Measurements from ENCODE around the gene KLHL29.

The KLHL29 gene

GRCh38 chr2:23559561-23560239 lies 174.7 kb downstream of the KLHL29 start:
- FAIRE-seq (no peak), DNase-seq (ENCODE audit: insufficient read length, low spot score) (no peak)
- no peak for TF ChIP-seq CTCF (IDR thresholded peaks at IDR 0.05; ENCODE audit: insufficient read depth, missing control alignments)

DNA sequence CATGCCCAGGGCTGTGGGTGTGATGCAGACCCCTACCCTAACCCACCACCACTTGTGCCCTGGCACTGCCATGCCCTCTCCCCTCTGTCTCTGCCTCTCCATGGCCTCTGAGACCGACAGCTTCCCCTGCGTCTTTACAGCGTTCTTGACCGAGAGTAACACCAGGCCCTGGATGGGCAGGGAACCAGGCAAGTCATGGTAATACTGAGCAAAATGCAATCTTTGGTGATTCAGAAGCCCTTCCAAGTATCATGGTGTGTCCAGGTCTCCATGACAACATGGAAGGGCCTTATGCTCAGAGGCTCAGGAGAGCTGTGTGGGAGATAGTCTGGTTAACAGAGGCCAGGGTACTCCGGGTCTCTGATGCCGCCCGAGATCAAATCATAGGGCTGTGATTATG lies 176.1 kb downstream of the KLHL29 start:
- TF ChIP-seq CTCF (IDR thresholded peaks at IDR 0.05; ENCODE audit: insufficient read depth, missing control alignments): no peak
- no peak for FAIRE-seq

DNA sequence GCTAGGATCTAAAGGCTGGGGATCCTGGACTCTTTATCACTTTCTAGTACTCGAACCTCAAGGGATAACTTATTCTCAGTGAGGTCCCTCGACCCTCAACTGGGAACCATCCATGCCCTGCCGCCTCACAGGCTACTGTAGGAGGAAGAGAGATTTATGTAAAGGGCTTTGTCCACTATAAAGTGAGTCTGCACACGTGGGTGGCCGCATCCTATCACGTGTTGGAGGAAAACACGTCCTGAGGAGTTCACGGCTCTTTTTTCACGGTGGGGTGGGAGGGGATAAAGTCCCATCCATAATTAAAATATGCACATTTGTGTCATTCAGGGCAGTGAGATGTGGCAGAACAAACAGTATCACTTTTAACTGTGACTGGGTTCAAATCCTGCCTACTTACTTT lies 176.6 kb downstream of the KLHL29 start:
- TF ChIP-seq CTCF (IDR thresholded peaks at IDR 0.05; ENCODE audit: insufficient read depth, missing control alignments): no peak
- FAIRE-seq: no peak

More for the DNA sequence above, 176.1 kb downstream of the KLHL29 start:
- DNase-seq (ENCODE audit: insufficient read length, low spot score): no peak

GRCh38 chr2:23562143-23562542 lies 177.2 kb downstream of the KLHL29 start:
- DNase-seq (ENCODE audit: insufficient read length, low spot score): no peak
- TF ChIP-seq CTCF (IDR thresholded peaks at IDR 0.05; ENCODE audit: insufficient read depth, missing control alignments): no peak
- no peak for FAIRE-seq

More for the DNA sequence above, 176.6 kb downstream of the KLHL29 start:
- DNase-seq (ENCODE audit: insufficient read length, low spot score): no peak

DNA sequence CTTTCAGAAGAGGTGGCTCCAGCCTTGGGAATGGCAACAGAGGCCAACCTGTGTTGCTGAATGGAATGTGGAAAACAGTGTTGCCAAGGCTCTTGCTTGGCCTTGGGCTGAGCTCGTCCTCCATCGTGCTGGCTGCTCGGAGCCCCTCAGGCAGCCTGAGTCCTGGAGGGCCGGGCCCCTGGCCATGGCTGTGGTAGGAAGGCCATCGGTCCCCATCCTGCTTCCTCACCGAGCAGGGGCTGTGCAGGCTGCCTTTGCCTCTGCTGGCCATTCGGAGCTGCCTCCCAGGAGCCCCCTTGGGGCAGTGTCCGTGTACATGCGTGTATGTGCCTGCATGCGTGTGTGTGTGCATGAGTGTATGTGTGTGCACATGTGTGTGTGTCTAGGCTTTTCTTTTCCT lies 178.2 kb downstream of the KLHL29 start:
- DNase-seq (ENCODE audit: insufficient read length, low spot score) (no peak), FAIRE-seq (no peak)
- TF ChIP-seq CTCF (IDR thresholded peaks at IDR 0.05; ENCODE audit: insufficient read depth, missing control alignments): no peak

GRCh38 chr2:23563673-23564614 lies 179.0 kb downstream of the KLHL29 start:
- DNase-seq (ENCODE audit: insufficient read length, low spot score) (no peak), FAIRE-seq (no peak)
- no peak for TF ChIP-seq CTCF (IDR thresholded peaks at IDR 0.05; ENCODE audit: insufficient read depth, missing control alignments)

GRCh38 chr2:23564615-23564960 lies 179.6 kb downstream of the KLHL29 start:
- DNase-seq (ENCODE audit: insufficient read length, low spot score) (no peak), FAIRE-seq (no peak)
- no peak for TF ChIP-seq CTCF (IDR thresholded peaks at IDR 0.05; ENCODE audit: insufficient read depth, missing control alignments)

All from D721Med (cell line).